ENCODE data around the gene ZNF470. TPM values are rescaled to one million over a fixed set of nuclear protein-coding genes. Genes with fewer than 3 reads are reported as not detected.
A peak's percentile ranks its signal among the peaks of the same experiment; 100 is the strongest.

ZNF470 gene
- total RNA-seq = 5.5 TPM
- polyA plus RNA-seq (ENCODE audit: insufficient read depth in 1 of 8, insufficient read length in 8 of 8, low replicate concordance in 1 of 8) = 1 to 10 TPM; 3.4 to 5.8 (median 4.5) TPM
- long read RNA-seq, donor 1, full-length matches to known transcripts = 2 of 2 reads
- long read RNA-seq, donor 1, partial matches to known transcripts = 0 of 2 reads
- long read RNA-seq, donor 1, other reads (novel, unspliced or antisense) = 0 of 2 reads
- long read RNA-seq, donor 2 = 0 reads
- long read RNA-seq, donor 3, full-length matches to known transcripts = 2 of 2 reads
- long read RNA-seq, donor 3, partial matches to known transcripts = 0 of 2 reads
- long read RNA-seq, donor 3, other reads (novel, unspliced or antisense) = 0 of 2 reads
- long read RNA-seq, donor 4 = 0 reads
- long read RNA-seq, donor 5, full-length matches to known transcripts = 4 of 4 reads
- long read RNA-seq, donor 5, partial matches to known transcripts = 0 of 4 reads
- long read RNA-seq, donor 5, other reads (novel, unspliced or antisense) = 0 of 4 reads
- long read RNA-seq, donor 6, full-length matches to known transcripts = 1 of 1 reads
- long read RNA-seq, donor 6, partial matches to known transcripts = 0 of 1 reads
- long read RNA-seq, donor 6, other reads (novel, unspliced or antisense) = 0 of 1 reads
- long read RNA-seq, donor 7, full-length matches to known transcripts = 1 of 1 reads
- long read RNA-seq, donor 7, partial matches to known transcripts = 0 of 1 reads
- long read RNA-seq, donor 7, other reads (novel, unspliced or antisense) = 0 of 1 reads
- long read RNA-seq, donor 8, partial matches to known transcripts = 0 of 1 reads
- long read RNA-seq, donor 8, other reads (novel, unspliced or antisense) = 0 of 1 reads
- long read RNA-seq, donor 9 = 0 reads
- long read RNA-seq, donor 10, partial matches to known transcripts = 0 of 1 reads
- long read RNA-seq, donor 10, other reads (novel, unspliced or antisense) = 0 of 1 reads
- long read RNA-seq, donor 11, full-length matches to known transcripts = 1 of 1 reads
- long read RNA-seq, donor 11, partial matches to known transcripts = 0 of 1 reads
- long read RNA-seq, donor 11, other reads (novel, unspliced or antisense) = 0 of 1 reads

DNA sequence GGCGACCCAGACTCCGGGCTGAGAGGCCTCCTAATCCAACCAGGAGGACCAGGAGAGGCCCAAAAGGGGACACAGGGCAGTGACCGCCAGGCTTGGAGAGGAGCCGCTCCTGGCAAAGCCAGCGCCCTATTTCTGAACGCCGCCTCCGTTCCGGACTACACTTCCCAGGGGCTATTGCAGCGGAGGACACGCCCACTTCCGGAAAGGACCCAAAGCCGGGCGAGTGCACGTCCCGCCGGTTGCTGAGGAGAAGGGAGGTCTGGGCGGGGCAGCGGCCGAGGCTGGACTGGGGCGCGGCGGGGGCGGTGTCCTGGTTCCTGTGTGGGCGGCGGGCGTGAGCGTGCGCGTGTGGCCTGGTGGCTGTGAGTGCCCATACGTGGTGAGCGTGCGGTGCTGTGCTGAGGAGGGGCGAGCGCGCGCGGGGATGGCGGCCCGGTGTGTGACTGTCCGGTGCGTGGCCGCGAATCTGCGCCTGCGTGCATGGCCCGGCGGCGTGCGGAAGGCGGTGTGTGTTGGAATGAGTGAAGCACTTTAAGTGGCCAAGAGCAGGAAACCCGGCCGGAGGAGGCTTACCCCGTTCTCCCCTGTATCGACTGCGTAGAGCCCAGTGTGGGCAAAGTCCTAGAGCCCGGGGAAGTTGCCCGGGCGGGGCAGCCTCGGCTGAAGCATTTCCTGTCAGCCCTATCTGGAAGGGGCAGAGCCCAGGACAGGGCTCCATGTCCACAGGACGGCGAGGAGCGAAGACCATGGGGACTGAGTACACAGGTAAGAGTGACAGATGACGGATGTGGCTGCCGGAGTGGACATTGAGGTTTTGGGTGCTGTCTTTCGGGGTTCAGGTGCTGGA lies at the start of gene ZNF470:
Gene ZNF470, plus strand, starts transcription at position 195 of the 847 bp plus-strand sequence. CDS start 2,844 bp downstream, outside the sequence.
- H3K4me1 ChIP-seq (ENCODE audit: control insufficient read depth, insufficient read depth, low read length) = peaks cover 10% of the 10 kb centered on the region
- peaks cover 53% of the 10 kb centered on the region for H3K9me3 ChIP-seq (replicated peaks; ENCODE audit: control insufficient read depth, low read depth, low read length)
- H3K4me3 ChIP-seq (ENCODE audit: low read length) = peak within 1 kb of the TSS; percentile 96
- DNase-seq = peak; percentile 97
- H3K27me3 ChIP-seq (ENCODE audit: control insufficient read depth, insufficient read depth, low read length) = no peaks in the 10 kb centered on the region
- peaks cover 33% of the 10 kb centered on the region for H3K36me3 ChIP-seq (ENCODE audit: control insufficient read depth, insufficient read depth, low read length)
- WGBS (ENCODE audit: insufficient coverage) = 3% methylated on average over 60 of the region's 66 CpGs
- peak within 1 kb of the TSS; percentile 82 for H3K27ac ChIP-seq (ENCODE audit: low read length)

DNA sequence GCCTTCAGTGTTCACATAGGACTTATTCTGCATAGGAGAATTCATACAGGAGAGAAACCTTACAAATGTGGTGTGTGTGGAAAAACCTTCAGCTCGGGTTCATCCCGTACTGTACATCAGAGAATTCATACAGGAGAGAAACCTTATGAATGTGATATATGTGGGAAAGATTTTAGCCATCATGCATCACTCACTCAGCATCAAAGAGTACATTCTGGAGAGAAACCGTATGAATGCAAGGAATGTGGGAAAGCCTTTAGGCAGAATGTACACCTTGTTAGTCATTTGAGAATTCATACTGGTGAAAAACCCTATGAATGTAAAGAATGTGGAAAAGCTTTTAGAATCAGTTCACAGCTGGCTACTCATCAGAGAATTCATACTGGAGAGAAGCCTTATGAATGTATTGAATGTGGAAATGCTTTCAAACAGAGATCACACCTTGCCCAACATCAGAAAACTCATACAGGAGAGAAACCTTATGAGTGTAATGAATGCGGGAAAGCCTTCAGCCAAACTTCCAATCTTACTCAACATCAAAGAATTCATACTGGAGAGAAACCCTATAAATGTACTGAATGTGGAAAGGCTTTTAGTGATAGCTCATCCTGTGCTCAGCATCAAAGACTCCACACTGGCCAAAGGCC lies 41.9 kb upstream of the ZNF470 start:
- Histone ChIP-seq H3K4me3 (ENCODE audit: low read length) (no peak overlapping the region), H3K9me3 (replicated peaks; ENCODE audit: control insufficient read depth, low read depth, low read length) (peaks cover 76% of the 10 kb centered on the region)

DNA sequence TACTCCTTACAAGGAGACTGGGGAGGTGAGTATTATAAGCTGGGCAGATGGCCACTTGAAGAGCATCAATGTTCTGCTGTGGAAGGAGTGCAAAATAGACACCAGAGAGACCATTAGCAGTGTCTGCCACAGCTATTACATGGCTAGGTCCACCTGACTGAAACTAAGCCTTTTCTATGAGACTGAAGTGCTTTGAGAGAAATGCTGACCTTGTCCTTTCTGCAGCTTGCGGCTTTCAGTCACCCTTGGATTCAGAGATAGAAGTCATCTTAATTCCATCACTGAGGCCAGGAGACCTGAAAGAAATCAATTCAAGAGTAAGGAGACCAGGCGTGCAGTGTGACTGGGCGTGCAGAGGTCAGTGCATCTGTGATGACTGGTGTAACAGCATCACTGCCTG lies 29.8 kb upstream of the ZNF470 start:
- H3K27me3 ChIP-seq (ENCODE audit: control insufficient read depth, insufficient read depth, low read length) = no peaks in the 10 kb centered on the region
- WGBS (ENCODE audit: insufficient coverage) = 67% methylated on average over 1 of the region's 3 CpGs
- H3K4me1 ChIP-seq (ENCODE audit: control insufficient read depth, insufficient read depth, low read length) = peaks cover 10% of the 10 kb centered on the region
- peaks cover 30% of the 10 kb centered on the region for H3K9me3 ChIP-seq (replicated peaks; ENCODE audit: control insufficient read depth, low read depth, low read length)
- H3K36me3 ChIP-seq (ENCODE audit: control insufficient read depth, insufficient read depth, low read length) = peaks cover 20% of the 10 kb centered on the region
- H3K27ac ChIP-seq (ENCODE audit: low read length) = no peak overlapping the region
- no peak for DNase-seq
- no peak overlapping the region for H3K4me3 ChIP-seq (ENCODE audit: low read length)

More for the DNA sequence above, 41.9 kb upstream of the ZNF470 start:
- H3K27ac ChIP-seq (ENCODE audit: low read length) = no peak overlapping the region
- H3K4me1 ChIP-seq (ENCODE audit: control insufficient read depth, insufficient read depth, low read length) = no peaks in the 10 kb centered on the region
- no peak for DNase-seq
- peaks cover 11% of the 10 kb centered on the region for H3K36me3 ChIP-seq (ENCODE audit: control insufficient read depth, insufficient read depth, low read length)
- WGBS (ENCODE audit: insufficient coverage) = no CpG with 5 or more reads among the region's 4 CpGs
- H3K27me3 ChIP-seq (ENCODE audit: control insufficient read depth, insufficient read depth, low read length) = no peaks in the 10 kb centered on the region

DNA sequence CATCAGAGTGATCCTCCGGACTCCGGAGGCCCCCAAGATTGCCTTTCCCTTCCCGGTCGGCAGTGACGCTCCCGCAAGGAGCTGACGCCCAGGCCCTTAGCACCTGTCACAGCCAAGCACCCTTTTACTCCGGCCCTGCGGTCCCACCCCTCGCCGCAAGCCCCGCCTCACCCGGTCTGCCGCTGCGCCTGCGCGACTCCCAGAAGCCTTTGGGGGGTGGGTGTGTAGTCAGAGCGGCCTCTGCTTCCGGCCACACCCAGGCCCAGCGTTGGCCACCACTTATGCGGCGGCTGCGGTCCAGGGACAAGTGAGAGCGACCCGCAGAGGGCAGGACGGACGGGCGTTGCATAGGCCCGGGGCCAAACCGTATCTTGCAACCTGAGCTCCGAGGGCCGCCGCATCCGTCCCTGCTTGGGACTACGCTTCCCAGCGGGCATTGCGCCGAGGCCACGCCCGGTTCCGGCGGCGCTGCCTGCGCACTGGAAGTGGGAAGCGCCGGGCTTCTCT lies 29.0 kb upstream of the ZNF470 start:
- Histone ChIP-seq H3K4me3 (ENCODE audit: low read length) (peak overlapping the region; percentile 96), H3K27ac (ENCODE audit: low read length) (peak overlapping the region; percentile 95), H3K4me1 (ENCODE audit: control insufficient read depth, insufficient read depth, low read length) (peaks cover 10% of the 10 kb centered on the region), H3K36me3 (ENCODE audit: control insufficient read depth, insufficient read depth, low read length) (peaks cover 23% of the 10 kb centered on the region), H3K27me3 (ENCODE audit: control insufficient read depth, insufficient read depth, low read length) (no peaks in the 10 kb centered on the region), H3K9me3 (replicated peaks; ENCODE audit: control insufficient read depth, low read depth, low read length) (peaks cover 30% of the 10 kb centered on the region)
- 1% methylated on average over 30 of the region's 46 CpGs for WGBS (ENCODE audit: insufficient coverage)
- DNase-seq = peak; percentile 95

DNA sequence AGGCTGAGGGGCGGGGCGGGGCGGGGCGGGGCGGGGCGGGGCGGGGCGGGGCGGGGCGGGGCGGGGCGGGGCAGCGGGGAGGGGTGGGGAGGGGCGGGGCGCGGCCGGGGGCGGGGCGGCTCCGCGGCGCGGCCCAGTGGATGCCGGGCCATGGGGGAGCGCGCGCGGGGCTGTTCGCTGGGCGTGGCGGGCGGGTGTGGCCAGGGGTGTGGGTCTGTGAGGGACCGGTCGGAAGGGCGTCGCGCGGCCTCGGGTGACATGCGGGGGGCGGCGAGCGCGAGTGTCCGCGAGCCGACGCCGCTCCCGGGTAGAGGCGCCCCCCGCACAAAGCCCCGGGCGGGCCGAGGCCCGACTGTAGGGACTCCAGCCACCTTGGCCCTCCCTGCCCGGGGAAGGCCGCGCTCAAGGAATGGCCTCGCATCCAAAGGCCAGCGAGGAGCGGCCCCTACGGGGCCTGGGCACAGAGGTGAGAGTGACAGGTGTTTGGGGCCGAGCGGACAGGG lies 28.5 kb upstream of the ZNF470 start, which contains the start of gene ZFP28:
Gene ZFP28, plus strand, starts transcription at position 188 of the 503 bp plus-strand sequence. Its CDS starts 71 bp downstream, at position 259.
- H3K27me3 ChIP-seq (ENCODE audit: control insufficient read depth, insufficient read depth, low read length) = no peaks in the 10 kb centered on the region
- H3K36me3 ChIP-seq (ENCODE audit: control insufficient read depth, insufficient read depth, low read length) = peaks cover 26% of the 10 kb centered on the region
- H3K4me3 ChIP-seq (ENCODE audit: low read length) = peak within 1 kb of the TSS; percentile 96
- 0% methylated on average over 47 of the region's 65 CpGs for WGBS (ENCODE audit: insufficient coverage)
- H3K9me3 ChIP-seq (replicated peaks; ENCODE audit: control insufficient read depth, low read depth, low read length) = peaks cover 29% of the 10 kb centered on the region
- H3K4me1 ChIP-seq (ENCODE audit: control insufficient read depth, insufficient read depth, low read length) = peaks cover 10% of the 10 kb centered on the region
- H3K27ac ChIP-seq (ENCODE audit: low read length) = peak within 1 kb of the TSS; percentile 95
- no peak for DNase-seq

GRCh38 chr19:56543776-56544175 lies 23.5 kb upstream of the ZNF470 start:
- no peak for DNase-seq
- peaks cover 41% of the 10 kb centered on the region for H3K9me3 ChIP-seq (replicated peaks; ENCODE audit: control insufficient read depth, low read depth, low read length)
- WGBS (ENCODE audit: insufficient coverage) = 67% methylated on average over 1 of the region's 2 CpGs
- no peak overlapping the region for H3K27ac ChIP-seq (ENCODE audit: low read length)
- peaks cover 36% of the 10 kb centered on the region for H3K36me3 ChIP-seq (ENCODE audit: control insufficient read depth, insufficient read depth, low read length)
- no peaks in the 10 kb centered on the region for H3K27me3 ChIP-seq (ENCODE audit: control insufficient read depth, insufficient read depth, low read length)
- H3K4me1 ChIP-seq (ENCODE audit: control insufficient read depth, insufficient read depth, low read length) = peaks cover 7% of the 10 kb centered on the region
- no peak overlapping the region for H3K4me3 ChIP-seq (ENCODE audit: low read length)

GRCh38 chr19:56547535-56547934 lies 19.7 kb upstream of the ZNF470 start:
- peaks cover 38% of the 10 kb centered on the region for H3K36me3 ChIP-seq (ENCODE audit: control insufficient read depth, insufficient read depth, low read length)
- no peak overlapping the region for H3K27ac ChIP-seq (ENCODE audit: low read length)
- no peak for DNase-seq
- no peaks in the 10 kb centered on the region for H3K27me3 ChIP-seq (ENCODE audit: control insufficient read depth, insufficient read depth, low read length)
- WGBS (ENCODE audit: insufficient coverage) = no CpG with 5 or more reads among the region's 6 CpGs
- peaks cover 52% of the 10 kb centered on the region for H3K9me3 ChIP-seq (replicated peaks; ENCODE audit: control insufficient read depth, low read depth, low read length)
- H3K4me1 ChIP-seq (ENCODE audit: control insufficient read depth, insufficient read depth, low read length) = no peaks in the 10 kb centered on the region
- no peak overlapping the region for H3K4me3 ChIP-seq (ENCODE audit: low read length)

DNA sequence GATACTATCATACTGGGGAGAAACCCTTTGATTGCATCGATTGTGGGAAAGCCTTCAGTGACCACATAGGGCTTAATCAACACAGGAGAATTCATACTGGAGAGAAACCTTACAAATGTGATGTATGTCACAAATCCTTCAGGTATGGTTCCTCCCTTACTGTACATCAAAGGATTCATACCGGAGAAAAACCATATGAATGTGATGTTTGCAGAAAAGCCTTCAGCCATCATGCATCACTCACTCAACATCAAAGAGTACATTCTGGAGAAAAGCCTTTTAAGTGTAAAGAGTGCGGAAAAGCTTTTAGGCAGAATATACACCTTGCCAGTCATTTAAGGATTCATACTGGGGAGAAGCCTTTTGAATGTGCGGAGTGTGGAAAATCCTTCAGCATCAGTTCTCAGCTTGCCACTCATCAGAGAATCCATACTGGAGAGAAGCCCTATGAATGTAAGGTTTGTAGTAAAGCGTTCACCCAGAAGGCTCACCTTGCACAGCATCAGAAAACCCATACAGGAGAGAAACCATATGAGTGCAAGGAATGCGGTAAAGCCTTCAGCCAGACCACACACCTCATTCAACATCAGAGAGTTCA lies 12.9 kb upstream of the ZNF470 start:
- no CpG with 5 or more reads among the region's 6 CpGs for WGBS (ENCODE audit: insufficient coverage)
- peaks cover 52% of the 10 kb centered on the region for H3K9me3 ChIP-seq (replicated peaks; ENCODE audit: control insufficient read depth, low read depth, low read length)
- no peaks in the 10 kb centered on the region for H3K27me3 ChIP-seq (ENCODE audit: control insufficient read depth, insufficient read depth, low read length)
- H3K4me1 ChIP-seq (ENCODE audit: control insufficient read depth, insufficient read depth, low read length) = no peaks in the 10 kb centered on the region
- peaks cover 36% of the 10 kb centered on the region for H3K36me3 ChIP-seq (ENCODE audit: control insufficient read depth, insufficient read depth, low read length)
- H3K27ac ChIP-seq (ENCODE audit: low read length) = no peak overlapping the region
- no peak for DNase-seq
- H3K4me3 ChIP-seq (ENCODE audit: low read length) = no peak overlapping the region

Measured in muscle of leg (tissue), 16 donors.